CD4-positive, alpha-beta T cell treated with Interleukin-12 subunit alpha and Interleukin-12 subunit beta, for 1 hour (primary cell): ENCODE measurements around the gene GRK6.
"Not testable (repeated sequence)": the region's sequence is repeated elsewhere in the genome, so short reads cannot be mapped to it uniquely, and the experiment has no call there.

ENCODE experiments used
- DNase-seq: peaks from one replicate; pipeline ENCODE4 v3.0.0-alpha.2; 2020

Gene GRK6

GRCh38 chr5:177399997-177400868, 26.2 kb upstream of the GRK6 start, which contains the start of gene PFN3:
PFN3 (minus strand) TSS chr5:177400661; CDS start chr5:177400576, 85 bp downstream.
- no peak for DNase-seq

GRCh38 chr5:177402271-177403043, 24.0 kb upstream of the GRK6 start:
- peak; percentile 77 for DNase-seq

- peak; percentile 66 for DNase-seq
Measured at GRCh38 chr5:177403102-177403791, 23.2 kb upstream of the GRK6 start.

- DNase-seq, result peak; percentile 90
Measured at GRCh38 chr5:177403792-177404640, 22.5 kb upstream of the GRK6 start.

- DNase-seq, result no peak
Measured at GRCh38 chr5:177404641-177405179, 21.8 kb upstream of the GRK6 start.

- DNase-seq, result no peak
Measured at GRCh38 chr5:177405312-177405711, 21.2 kb upstream of the GRK6 start.

GRCh38 chr5:177405805-177406204, 20.7 kb upstream of the GRK6 start:
- DNase-seq, result peak; percentile 29

GRCh38 chr5:177409043-177409801, 17.3 kb upstream of the GRK6 start, which contains the start of gene F12:
F12 (minus strand) TSS chr5:177409564; CDS start chr5:177409527, 37 bp downstream.
- no peak for DNase-seq

- no peak for DNase-seq
Measured at GRCh38 chr5:177410575-177410974, 15.9 kb upstream of the GRK6 start.

GRCh38 chr5:177412603-177413233, 13.8 kb upstream of the GRK6 start:
- DNase-seq, result peak; percentile 70

GRCh38 chr5:177414481-177414880, 12.0 kb upstream of the GRK6 start:
- no peak for DNase-seq

GRCh38 chr5:177417081-177417480, 9.4 kb upstream of the GRK6 start:
- not testable (repeated sequence) for DNase-seq

GRCh38 chr5:177419046-177419445, 7.4 kb upstream of the GRK6 start:
- no peak for DNase-seq

- not testable (repeated sequence) for DNase-seq
Measured at GRCh38 chr5:177420472-177420871, 6.0 kb upstream of the GRK6 start.

GRCh38 chr5:177421062-177421798, 5.2 kb upstream of the GRK6 start:
- DNase-seq, result no peak

GRCh38 chr5:177423671-177424070, 2.8 kb upstream of the GRK6 start:
- no peak for DNase-seq

- no peak for DNase-seq
Measured at GRCh38 chr5:177425196-177425800, 1.2 kb upstream of the GRK6 start.

GRCh38 chr5:177425801-177426565, 493 bp upstream of the GRK6 start:
- DNase-seq, result peak; percentile 100
